Measurements from ENCODE around the gene BANP. TPM values are rescaled to one million over a fixed set of nuclear protein-coding genes. Genes with fewer than 3 reads are reported as not detected.

The BANP gene
- total RNA-seq, 2 experiments from 2014 or later = 39.6 to 58.0 TPM

- CTCF ChIA-PET (ENCODE audit: unreplicated experiment) = no interaction called here
Observed at GRCh38 chr16:87927195-87927562, 24.1 kb upstream of the BANP start.

GRCh38 chr16:87929986-87930385, 21.2 kb upstream of the BANP start:
- no TSS peak for BruUV-seq (replicated peaks)
- Histone ChIP-seq H3K27ac (ENCODE audit: low read depth, low read length, poor library complexity, severe bottlenecking) (no peak overlapping the region), H3K4me3 (ENCODE audit: low read depth, low read length, poor library complexity, severe bottlenecking) (no peak overlapping the region), H3K9me2 (ENCODE audit: insufficient read depth, low read length) (no peaks in the 10 kb centered on the region), H3K9me3 (ENCODE audit: low read length) (no peaks in the 10 kb centered on the region), H3K36me3 (ENCODE audit: insufficient read depth, low read length) (no peaks in the 10 kb centered on the region), H3K4me1 (ENCODE audit: insufficient read depth, low read length, poor library complexity, severe bottlenecking) (peaks cover 5% of the 10 kb centered on the region), H3K79me2 (ENCODE audit: insufficient read depth, low read depth, low read length) (no peaks in the 10 kb centered on the region), H4K20me1 (ENCODE audit: insufficient read depth, low read length) (no peaks in the 10 kb centered on the region), H2AFZ (ENCODE audit: low read length) (no peak overlapping the region), H3K4me2 (ENCODE audit: low read length) (no peak overlapping the region)
- TF ChIP-seq EZH2phosphoT487 (IDR thresholded peaks at IDR 0.05; ENCODE audit: borderline replicate concordance, low read depth, low read length) (no peak), CTCF (conservative IDR thresholded peaks at IDR 0.05; ENCODE audit: low read length) (no peak)
- no peak for DNase-seq (ENCODE audit: low spot score)
- CTCF ChIA-PET (ENCODE audit: unreplicated experiment) = no interaction called here
- intact Hi-C loops (cut with micrococcal nuclease; ENCODE audit: unreplicated experiment) = no loop called here
- POLR2A ChIA-PET = no interaction called here

More at GRCh38 chr16:87927195-87927562, 24.1 kb upstream of the BANP start:
- Histone ChIP-seq H3K4me3 (ENCODE audit: low read depth, low read length, poor library complexity, severe bottlenecking) (no peak overlapping the region), H3K27ac (ENCODE audit: low read depth, low read length, poor library complexity, severe bottlenecking) (no peak overlapping the region), H3K4me1 (ENCODE audit: insufficient read depth, low read length, poor library complexity, severe bottlenecking) (peaks cover 5% of the 10 kb centered on the region), H4K20me1 (ENCODE audit: insufficient read depth, low read length) (no peaks in the 10 kb centered on the region), H2AFZ (ENCODE audit: low read length) (no peak overlapping the region), H3K79me2 (ENCODE audit: insufficient read depth, low read depth, low read length) (no peaks in the 10 kb centered on the region), H3K9me2 (ENCODE audit: insufficient read depth, low read length) (no peaks in the 10 kb centered on the region), H3K36me3 (ENCODE audit: insufficient read depth, low read length) (no peaks in the 10 kb centered on the region), H3K4me2 (ENCODE audit: low read length) (no peak overlapping the region), H3K9me3 (ENCODE audit: low read length) (no peaks in the 10 kb centered on the region)
- intact Hi-C loops (cut with micrococcal nuclease; ENCODE audit: unreplicated experiment) = no loop called here
- POLR2A ChIA-PET = no interaction called here
- BruUV-seq (replicated peaks) = no TSS peak
- TF ChIP-seq CTCF (conservative IDR thresholded peaks at IDR 0.05; ENCODE audit: low read length) (0 out of 2 replicates have a peak, but pooled peaks have one; percentile 24), EZH2phosphoT487 (IDR thresholded peaks at IDR 0.05; ENCODE audit: borderline replicate concordance, low read depth, low read length) (no peak)
- DNase-seq (ENCODE audit: low spot score) = no peak

DNA sequence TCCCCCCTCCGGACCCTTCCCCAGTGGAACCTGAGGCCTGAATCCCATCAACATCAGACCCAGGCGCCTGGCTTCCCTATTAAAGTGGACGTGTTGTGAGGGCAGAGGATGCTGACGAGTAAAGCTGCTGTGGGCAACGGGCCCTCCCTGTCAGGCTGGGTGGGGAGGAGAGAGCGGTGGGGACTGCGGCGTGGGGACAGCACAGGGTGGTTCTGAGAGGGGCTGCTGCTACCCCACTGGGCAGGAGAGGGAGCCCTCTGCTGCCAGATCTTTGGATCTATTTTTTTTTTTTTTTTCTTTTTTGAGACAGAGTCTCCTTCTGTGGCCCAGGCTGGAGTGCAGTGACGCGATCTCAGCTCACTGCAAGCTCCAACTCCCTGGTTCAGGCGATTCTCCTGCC, 20.8 kb upstream of the BANP start:
- CTCF ChIA-PET (ENCODE audit: unreplicated experiment) = interaction anchor here (0.7 kb wide), 1 partner anchor 835 kb away, joined by 4 read pairs; no protein-coding TSS in a partner anchor
- TF ChIP-seq CTCF (conservative IDR thresholded peaks at IDR 0.05; ENCODE audit: low read length) (peak; percentile 66), EZH2phosphoT487 (IDR thresholded peaks at IDR 0.05; ENCODE audit: borderline replicate concordance, low read depth, low read length) (no peak)
- BruUV-seq (replicated peaks) = no TSS peak
- Histone ChIP-seq H3K4me2 (ENCODE audit: low read length) (no peak overlapping the region), H2AFZ (ENCODE audit: low read length) (no peak overlapping the region), H3K79me2 (ENCODE audit: insufficient read depth, low read depth, low read length) (no peaks in the 10 kb centered on the region), H3K4me1 (ENCODE audit: insufficient read depth, low read length, poor library complexity, severe bottlenecking) (peaks cover 5% of the 10 kb centered on the region), H3K36me3 (ENCODE audit: insufficient read depth, low read length) (no peaks in the 10 kb centered on the region), H3K27ac (ENCODE audit: low read depth, low read length, poor library complexity, severe bottlenecking) (no peak overlapping the region), H3K9me2 (ENCODE audit: insufficient read depth, low read length) (no peaks in the 10 kb centered on the region), H3K9me3 (ENCODE audit: low read length) (no peaks in the 10 kb centered on the region), H3K4me3 (ENCODE audit: low read depth, low read length, poor library complexity, severe bottlenecking) (no peak overlapping the region), H4K20me1 (ENCODE audit: insufficient read depth, low read length) (no peaks in the 10 kb centered on the region)
- POLR2A ChIA-PET = no interaction called here
- intact Hi-C loops (cut with micrococcal nuclease; ENCODE audit: unreplicated experiment) = no loop called here
- DNase-seq (ENCODE audit: low spot score) = peak; percentile 41
